Femur (tissue), 1 donor: Measurements from ENCODE around the gene CWC15.
"Not testable (repeated sequence)": the region's sequence is repeated elsewhere in the genome, so short reads cannot be mapped to it uniquely, and the experiment has no call there.

Experiments
- DNase-seq: peaks from one replicate; pipeline ENCODE4 v3.0.0-alpha.2; 2017

The CWC15 gene

GRCh38 chr11:94948070-94948617 is 25.2 kb downstream of the CWC15 start:
- no peak for DNase-seq

GRCh38 chr11:94946812-94947211 is 26.5 kb downstream of the CWC15 start:
- DNase-seq: no peak

GRCh38 chr11:94941131-94941530 is 32.2 kb downstream of the CWC15 start:
- no peak for DNase-seq

- no peak for DNase-seq
Measured at GRCh38 chr11:94939346-94939745, 34.0 kb downstream of the CWC15 start.

GRCh38 chr11:94938095-94939055 is 35.0 kb downstream of the CWC15 start:
- peak; percentile 88 for DNase-seq

GRCh38 chr11:94934846-94935245 is 38.5 kb downstream of the CWC15 start:
- DNase-seq: no peak

GRCh38 chr11:94934362-94934761 is 39.0 kb downstream of the CWC15 start:
- DNase-seq: no peak

GRCh38 chr11:94933223-94934130 is 39.9 kb downstream of the CWC15 start:
- no peak for DNase-seq

GRCh38 chr11:94932503-94932902 is 40.9 kb downstream of the CWC15 start:
- DNase-seq: no peak

- DNase-seq: not testable (repeated sequence)
Measured at GRCh38 chr11:94932072-94932471, 41.3 kb downstream of the CWC15 start.

- DNase-seq: no peak
Measured at GRCh38 chr11:94928117-94928990, 45.0 kb downstream of the CWC15 start.

GRCh38 chr11:94926698-94927237 is 46.6 kb downstream of the CWC15 start:
- DNase-seq: peak; percentile 87

GRCh38 chr11:94926271-94926625 is 47.1 kb downstream of the CWC15 start:
- no peak for DNase-seq

- DNase-seq: no peak
Measured at GRCh38 chr11:94925422-94926270, 47.7 kb downstream of the CWC15 start.

- DNase-seq: no peak
Measured at GRCh38 chr11:94924612-94925011, 48.7 kb downstream of the CWC15 start.

GRCh38 chr11:94924171-94924572 is 49.2 kb downstream of the CWC15 start:
- DNase-seq: no peak

- DNase-seq: no peak
Measured at GRCh38 chr11:94923004-94923334, 50.4 kb downstream of the CWC15 start.

- no peak for DNase-seq
Measured at GRCh38 chr11:94922321-94923003, 50.9 kb downstream of the CWC15 start.

- no peak for DNase-seq
Measured at GRCh38 chr11:94920311-94920710, 53.0 kb downstream of the CWC15 start.

GRCh38 chr11:94913718-94914394 is 59.5 kb downstream of the CWC15 start:
- DNase-seq: not testable (repeated sequence)
